DOHH2 (cell line): ENCODE measurements around the gene FAM217A.

Experiments
- EZH2phosphoT487 ChIP-seq: fragments of 200-600 bp; sonication (generic); IDR thresholded peaks from 2 replicates; pipeline ENCODE4 v1.6.1; 2017; ENCODE audit warnings: borderline replicate concordance, mild to moderate bottlenecking, antibody characterized with exemption, low read length, moderate library complexity, mixed read lengths
- TF ChIP-seq, protein P1 (sequence below): fragments of 200-600 bp; sonication (generic); IDR thresholded peaks from one replicate; pipeline ENCODE4 v1.5.1; 2014; ENCODE audit warnings: antibody characterized with exemption, mild to moderate bottlenecking, low read depth, low read length; ENCODE audit not compliant: poor library complexity, severe bottlenecking

DNA sequence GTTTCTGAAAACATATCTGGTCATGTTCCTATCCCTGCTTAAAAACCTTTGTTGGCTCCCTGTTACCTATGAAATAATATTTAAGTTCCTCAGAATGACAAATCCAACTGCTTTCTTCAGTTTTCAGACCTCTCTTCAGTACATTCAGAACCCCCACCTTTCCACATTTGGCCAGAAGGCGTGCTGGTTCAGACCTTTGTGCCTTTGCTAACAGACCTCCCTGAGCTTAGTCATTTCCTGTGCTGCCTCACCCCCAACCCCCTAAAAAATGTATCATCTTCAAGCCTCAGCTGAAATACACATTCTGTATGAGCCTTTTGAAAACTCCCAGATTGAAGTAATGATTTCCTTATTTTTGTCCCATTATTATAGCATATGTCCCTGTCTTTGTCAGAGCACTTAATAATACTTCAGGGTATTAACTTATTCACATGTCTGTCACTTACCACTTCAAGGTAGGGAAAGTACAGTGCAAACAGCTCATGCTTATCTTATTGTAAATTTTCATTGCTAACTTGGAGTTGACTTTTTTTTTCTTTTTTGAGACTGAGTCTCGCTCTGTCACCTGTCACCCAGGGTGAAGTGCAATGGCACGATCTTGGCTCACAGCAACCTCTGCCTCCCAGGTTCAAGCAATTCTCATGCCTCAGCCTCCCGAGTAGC lies 19.7 kb downstream of the FAM217A start:
- TF ChIP-seq, protein P1, sequence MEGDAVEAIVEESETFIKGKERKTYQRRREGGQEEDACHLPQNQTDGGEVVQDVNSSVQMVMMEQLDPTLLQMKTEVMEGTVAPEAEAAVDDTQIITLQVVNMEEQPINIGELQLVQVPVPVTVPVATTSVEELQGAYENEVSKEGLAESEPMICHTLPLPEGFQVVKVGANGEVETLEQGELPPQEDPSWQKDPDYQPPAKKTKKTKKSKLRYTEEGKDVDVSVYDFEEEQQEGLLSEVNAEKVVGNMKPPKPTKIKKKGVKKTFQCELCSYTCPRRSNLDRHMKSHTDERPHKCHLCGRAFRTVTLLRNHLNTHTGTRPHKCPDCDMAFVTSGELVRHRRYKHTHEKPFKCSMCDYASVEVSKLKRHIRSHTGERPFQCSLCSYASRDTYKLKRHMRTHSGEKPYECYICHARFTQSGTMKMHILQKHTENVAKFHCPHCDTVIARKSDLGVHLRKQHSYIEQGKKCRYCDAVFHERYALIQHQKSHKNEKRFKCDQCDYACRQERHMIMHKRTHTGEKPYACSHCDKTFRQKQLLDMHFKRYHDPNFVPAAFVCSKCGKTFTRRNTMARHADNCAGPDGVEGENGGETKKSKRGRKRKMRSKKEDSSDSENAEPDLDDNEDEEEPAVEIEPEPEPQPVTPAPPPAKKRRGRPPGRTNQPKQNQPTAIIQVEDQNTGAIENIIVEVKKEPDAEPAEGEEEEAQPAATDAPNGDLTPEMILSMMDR, result no peak
- no peak for TF ChIP-seq EZH2phosphoT487
